GM21381 (cell line): Measurements from ENCODE around the gene KLK1.
"Not testable (repeated sequence)": the region's sequence is repeated elsewhere in the genome, so short reads cannot be mapped to it uniquely, and the experiment has no call there.

Experiments
- ATAC-seq: cut with Tn5 transposase; IDR thresholded peaks from one replicate; pipeline ENCODE4 v1.9.1; 2021; ENCODE audit warnings: mild to moderate bottlenecking, moderate library complexity; ENCODE audit not compliant: unreplicated experiment

Gene KLK1

DNA sequence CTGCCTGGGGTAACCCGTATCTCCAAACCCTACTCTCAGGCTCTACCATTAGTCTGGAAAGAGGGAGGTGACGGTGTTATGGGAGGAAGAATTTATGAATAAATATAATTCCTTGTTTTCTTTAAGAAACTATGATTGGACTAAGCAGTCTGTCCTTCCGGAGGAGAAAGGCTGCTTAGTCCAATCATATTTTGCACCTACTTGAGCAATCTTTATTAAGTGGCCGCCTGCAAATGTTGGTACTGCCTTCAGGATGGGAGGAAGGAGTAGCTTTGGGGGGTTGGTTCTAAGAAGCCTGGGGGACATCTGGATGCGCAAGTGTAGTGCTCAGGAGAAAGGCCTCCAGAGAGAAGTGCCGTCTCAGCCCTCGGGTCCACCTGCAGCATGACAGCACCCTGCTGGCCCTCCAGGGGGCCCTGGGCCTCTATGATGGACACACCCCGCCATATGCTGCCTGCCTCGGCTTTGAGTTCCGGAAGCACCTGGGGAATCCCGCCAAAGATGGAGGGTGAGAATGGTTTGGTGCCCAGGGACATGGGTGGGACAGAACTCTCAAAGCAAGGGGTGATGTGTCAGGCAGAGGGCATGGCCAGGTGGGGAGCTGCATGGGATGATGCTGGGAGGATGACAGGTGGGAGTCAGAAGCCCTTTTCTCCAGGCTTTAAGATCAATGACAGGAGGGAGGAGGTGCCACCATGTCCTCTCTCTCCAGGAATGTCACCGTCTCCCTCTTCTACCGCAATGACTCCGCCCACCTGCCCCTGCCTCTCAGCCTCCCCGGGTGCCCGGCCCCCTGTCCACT is 29.3 kb downstream of the KLK1 start:
- no peak for ATAC-seq

DNA sequence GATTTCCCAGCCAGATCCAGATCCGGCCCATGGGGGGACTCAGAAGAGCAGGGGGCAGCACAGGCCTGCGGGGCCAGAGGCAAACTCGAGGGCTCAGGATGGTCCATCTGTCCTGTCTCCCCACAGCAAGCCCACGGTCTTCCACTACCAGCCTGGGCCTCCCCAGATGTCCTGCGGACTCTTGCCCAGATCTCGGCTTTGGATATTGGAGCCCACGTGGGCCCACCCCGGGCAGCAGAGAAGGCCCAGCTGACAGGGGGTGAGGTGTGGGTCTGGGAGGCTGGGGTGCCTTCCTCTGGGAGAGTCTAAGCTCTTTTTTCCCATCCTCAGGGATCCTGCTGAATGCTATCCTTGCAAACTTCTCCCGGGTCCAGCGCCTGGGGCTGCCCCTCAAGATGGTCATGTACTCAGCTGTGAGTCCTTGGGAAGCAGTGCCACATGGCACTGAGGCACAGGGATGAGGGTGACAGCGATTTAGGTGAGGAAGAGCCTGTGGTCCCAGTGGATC is 30.0 kb downstream of the KLK1 start:
- ATAC-seq: no peak

DNA sequence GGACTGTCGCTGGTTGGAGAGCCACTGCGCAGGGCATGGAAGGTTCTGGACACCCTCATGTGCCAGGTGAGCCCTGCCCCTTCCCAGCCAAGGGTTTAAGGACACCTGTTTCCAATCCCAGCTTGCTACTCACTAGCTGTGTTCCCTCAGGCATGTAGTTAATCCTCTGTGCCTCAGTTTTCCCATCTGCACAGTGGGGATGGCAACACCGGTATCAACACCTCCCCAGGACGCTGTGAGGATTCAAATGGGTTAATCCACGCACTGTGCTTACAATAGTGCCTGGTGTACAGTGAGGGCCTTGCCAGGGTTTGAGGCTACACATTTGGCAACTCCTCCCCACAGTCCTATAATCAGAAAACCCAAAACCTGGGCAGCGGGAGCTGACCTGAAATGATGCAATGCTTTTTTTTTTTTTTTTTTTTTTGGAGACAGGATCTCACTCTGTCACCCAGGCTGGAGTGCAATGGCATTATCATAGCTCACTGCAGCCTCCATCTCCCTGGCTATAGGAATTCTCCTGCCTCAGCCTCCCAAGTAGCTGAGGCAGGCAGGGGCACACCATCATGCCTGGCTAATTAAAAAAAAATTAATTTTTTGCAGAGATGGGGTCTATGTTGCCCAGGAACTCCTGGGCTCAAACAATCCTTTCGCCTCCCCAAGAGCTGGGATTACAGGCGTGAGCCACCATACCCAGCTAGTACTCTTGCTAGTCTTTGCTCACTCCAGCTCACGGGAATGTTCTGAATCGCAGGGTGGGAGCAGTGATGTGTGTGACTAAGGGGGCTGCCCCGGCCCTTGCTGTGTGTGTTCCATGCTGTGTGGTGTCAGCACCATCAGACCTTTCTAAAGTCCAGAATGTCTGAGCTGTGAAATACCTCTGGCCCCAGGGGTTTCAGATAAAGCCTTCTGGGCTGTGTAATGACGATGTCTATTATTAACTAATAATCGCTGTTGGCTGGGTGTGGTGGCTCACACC is 31.0 kb downstream of the KLK1 start:
- ATAC-seq: no peak

DNA sequence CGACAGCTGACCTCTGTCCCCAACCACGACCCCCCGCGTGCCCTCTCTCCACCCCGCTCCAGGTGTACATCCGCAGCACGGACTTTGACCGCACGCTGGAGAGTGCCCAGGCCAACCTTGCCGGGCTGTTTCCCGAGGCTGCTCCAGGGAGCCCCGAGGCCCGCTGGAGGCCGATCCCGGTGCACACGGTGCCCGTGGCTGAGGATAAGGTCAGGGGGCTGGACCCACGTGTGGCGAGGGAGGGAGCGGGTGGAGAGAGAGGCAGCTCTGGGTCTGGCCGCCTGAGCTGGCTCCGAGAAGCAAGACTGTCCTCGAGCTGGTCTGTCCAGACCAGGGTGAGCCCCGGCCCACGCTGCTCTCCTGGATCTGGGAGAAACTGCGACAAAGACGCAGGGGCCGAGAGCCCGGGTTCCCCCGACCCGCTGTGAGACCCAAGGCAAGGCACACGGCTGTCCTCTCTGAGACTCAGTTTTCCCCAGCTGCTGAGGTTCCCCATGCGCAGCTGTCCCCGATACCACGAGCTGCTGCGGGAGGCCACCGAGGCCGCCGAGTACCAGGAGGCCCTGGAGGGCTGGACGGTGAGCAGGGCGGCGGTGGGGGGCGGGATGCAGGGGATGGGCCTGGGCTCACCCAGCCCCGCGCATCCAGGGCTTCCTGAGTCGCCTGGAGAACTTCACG is 31.9 kb downstream of the KLK1 start:
- ATAC-seq: no peak

DNA sequence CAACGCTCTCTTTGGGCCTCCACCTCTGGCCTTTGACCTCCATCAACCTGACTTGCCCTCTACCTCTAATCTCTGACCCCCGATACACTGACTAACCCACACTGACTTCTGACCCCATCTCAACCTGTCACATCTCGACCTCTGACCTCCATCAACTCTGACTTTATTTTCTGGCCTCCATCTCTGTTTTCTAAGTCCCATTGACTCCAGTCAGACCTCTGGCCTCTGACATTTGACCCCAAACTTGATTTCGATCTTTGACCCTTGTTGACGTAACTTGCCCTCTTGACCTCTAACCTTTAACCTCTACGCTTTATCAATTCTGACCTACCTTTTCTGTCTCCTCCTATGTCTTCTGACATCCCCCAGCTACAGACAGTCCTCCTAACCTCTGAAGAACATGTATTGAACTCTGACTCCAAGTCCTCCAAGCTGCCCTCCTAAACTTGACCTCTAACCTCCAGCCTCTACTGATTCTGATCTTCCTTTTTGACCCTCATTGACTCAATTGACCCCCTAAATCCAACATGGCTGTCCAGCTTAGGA is 32.6 kb downstream of the KLK1 start:
- no peak for ATAC-seq

DNA sequence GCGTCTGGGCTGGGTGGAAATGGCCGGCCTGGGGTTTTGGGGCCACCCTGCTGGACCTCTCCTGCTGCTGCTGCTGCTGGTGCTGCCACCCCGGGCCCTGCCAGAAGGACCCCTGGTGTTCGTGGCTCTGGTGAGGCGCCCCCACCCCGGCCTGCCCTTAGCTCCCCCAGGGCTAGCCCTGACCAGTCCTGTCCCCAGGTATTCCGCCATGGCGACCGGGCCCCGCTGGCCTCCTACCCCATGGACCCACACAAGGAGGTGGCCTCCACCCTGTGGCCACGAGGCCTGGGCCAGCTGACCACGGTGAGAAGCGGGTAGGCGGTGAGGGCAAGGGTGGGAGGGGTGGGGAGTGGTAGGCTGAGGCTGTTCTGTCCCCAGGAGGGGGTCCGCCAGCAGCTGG is 33.2 kb downstream of the KLK1 start, which contains the start of gene ACP4:
Gene ACP4 (plus strand): TSS at position 20 of the 400 bp plus-strand sequence. CDS start 0 bp downstream, at position 20.
- ATAC-seq: no peak

DNA sequence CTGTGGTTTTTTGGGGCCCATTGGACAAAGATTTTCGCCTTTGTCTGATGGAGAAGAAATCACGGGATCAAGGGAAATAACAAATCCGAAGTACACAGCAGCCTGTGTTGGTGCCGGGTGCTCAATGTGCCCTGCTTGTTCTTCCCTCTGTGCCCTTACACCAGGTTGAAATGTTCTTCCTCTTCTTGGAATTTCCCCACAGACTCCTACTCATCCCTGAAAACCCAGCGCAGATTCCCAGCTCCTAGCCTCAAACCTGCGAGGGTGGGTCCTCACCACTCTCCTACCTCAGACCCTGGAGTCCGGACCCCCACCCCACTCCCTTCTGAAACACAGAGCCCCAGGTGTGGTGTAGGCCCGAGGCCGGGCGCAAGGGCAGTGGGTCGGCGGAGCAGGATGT is 38.3 kb downstream of the KLK1 start:
- ATAC-seq: no peak

DNA sequence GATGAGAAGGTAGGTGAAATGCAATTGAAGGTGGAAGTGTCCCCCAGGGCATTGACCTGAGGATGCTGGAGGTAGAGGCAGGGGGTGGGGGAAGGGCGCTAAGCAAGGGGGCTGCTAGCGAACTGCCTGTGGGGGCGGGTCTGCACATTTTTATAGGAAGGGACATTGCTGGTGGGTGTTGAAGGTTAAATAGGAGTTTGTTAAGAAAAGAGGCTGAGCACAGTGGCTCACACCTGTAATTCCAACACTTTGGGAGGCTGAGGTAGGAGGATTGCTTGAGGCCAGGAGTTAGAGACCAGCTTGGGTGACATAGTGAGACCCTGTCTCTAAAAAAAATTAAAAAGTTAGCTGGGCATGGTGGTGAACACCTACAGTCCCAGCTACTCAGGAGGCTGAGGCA is 38.9 kb downstream of the KLK1 start:
- no peak for ATAC-seq

DNA sequence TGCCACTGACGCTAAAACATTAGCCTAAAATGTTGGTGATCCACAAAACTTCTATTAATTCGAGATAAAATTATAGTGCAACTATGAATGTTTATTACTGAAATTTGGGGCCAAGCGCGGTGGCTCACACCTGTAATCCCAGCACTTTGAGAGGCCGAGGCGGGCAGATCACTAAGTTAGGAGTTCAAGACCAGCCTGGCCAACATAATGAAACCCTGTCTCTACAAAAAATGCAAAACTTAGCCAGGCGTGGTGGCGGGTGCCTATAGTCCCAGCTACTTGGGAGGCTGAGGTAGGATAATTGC is 39.8 kb downstream of the KLK1 start:
- not testable (repeated sequence) for ATAC-seq

DNA sequence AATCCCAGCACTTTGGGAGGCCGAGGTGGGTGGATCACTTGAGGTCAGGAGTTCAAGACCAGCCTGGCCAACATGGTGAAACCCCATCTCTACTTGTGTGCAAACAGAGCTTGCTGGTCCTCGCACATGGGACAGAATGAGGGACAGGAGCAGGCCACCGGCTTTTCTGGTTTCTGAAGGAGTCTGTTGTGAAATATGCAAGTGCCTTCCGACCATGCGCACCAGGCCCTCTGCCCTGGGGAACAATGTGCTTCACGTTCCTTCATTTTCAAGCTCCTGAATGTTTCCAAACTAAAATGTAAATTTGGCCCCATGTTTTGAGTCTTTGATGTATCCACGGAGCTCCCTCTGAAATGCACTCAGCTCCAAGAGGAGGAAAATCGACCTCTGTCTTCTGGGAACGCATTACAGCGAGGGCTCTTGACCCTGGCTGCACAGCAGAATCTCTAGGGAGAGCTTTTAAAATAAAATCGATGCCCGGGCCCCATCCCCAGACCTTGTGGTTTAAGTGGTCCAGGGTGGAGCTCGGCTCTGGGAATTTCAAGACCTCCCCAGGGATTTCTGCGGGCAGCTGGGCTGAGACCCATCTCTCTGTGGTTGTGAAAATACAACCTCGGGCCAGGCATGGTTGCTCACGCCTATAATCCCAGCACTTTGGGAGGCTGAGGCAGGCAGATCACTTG is 42.7 kb downstream of the KLK1 start:
- ATAC-seq: no peak

DNA sequence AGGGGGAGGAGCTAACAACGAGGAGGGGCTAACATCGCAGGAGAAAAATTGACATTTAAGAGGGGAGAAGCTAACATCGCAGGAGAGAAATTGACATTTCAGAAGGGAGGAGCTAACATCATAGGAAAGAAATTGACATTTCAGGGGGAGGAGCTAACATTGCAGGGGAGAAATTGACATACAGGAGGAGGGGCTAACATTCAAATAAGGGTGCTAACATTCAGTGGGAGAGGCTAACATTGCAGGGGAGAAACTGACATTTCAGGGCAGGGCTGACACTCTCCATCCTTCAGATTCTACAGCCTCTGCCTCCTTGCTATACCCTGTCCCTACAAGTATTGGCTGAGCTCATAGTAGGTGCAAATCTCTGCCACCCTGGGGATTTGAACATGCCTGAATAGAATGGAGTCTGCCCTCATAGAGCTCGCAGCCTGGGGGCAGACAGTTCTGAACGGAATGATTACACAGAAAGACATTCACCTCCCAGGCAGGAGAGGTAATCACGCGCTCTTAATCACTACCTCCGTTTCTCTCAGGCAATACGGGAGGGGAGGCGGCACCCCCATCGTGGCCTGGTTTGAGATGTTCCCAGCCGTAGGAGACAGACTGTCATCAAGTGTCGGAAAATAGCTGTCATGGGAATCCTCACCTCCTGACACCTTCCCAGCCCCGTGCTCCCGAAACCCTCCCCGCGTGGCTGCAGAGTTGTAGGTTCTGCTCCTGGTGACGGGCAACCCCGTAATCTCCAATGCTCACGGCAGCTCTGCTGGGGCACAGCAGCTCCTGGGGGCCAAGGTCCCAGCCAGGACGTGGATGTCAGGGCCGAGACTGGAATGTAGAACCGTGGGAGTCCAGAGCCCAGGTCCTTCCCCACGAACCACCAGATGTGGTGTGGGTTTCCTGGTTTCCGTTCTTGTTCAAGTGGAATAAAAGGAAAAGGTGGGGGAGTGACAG is 43.8 kb downstream of the KLK1 start:
- ATAC-seq: no peak

DNA sequence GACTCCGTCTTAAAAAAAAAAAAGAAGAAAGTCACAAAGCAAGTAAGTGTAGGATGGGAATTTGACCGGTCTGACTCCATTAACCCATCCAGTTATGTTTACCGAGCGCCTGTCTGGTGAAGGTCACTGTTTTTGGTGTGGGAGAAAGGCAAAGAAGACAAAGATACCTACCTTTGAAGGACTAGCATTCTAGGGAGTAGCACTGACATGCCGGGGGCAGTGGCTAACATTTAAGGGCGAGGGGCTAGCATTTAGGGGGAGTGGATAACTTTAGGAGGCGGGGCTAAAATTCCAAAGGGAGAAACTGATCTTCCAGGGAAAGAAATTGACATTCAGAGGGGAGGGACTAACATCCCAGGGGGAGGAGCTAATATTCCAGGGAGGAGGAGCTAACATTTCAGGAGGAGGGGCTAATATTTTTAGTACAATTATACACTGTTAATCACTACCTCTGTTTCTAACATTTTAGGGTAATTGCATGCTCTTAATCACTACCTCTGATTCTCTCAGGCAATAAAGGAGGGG is 44.6 kb downstream of the KLK1 start:
- ATAC-seq: no peak

DNA sequence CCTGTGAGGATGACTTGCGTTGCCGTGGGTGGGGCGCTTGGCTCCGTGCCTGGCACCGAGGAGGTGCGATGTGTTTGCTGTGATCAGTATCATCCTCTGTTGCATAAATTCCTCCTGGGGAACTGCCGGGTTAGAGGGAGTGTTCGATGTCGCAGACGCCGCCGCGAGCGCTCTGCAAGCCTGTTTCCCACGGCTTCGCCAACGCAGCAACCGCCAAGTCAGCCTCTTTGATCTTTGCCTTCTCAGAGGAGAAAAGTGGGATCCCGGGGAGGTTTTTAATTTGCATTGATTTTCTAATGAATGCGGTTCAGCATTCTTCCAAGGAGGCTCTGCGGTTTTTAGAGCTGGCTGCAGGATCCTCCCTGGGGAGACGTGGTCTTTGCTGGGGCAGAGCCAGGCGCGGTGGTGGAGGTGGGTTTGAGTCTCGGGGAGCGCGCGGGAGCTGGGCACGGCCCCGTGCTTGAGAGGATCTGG is 45.7 kb downstream of the KLK1 start:
- no peak for ATAC-seq

DNA sequence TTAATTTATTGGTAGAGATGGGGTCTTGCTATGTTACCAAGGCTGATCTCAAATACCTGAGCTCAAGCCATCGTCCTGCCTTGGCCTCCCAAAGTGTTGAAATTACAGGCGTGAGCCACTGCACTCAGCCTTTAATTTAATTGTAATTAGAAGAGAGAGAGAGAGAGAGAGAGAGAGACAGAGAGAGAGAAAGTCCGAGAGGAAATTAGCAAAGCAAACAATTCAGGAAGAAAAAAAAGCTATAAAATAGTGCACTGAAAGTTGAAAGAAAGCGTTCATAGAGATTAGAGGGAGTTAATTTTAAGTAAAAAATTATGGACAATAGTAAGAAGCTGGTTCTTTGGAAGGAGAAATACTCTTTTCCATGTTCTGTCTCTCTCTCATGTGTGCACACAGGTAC is 46.3 kb downstream of the KLK1 start:
- no peak for ATAC-seq

DNA sequence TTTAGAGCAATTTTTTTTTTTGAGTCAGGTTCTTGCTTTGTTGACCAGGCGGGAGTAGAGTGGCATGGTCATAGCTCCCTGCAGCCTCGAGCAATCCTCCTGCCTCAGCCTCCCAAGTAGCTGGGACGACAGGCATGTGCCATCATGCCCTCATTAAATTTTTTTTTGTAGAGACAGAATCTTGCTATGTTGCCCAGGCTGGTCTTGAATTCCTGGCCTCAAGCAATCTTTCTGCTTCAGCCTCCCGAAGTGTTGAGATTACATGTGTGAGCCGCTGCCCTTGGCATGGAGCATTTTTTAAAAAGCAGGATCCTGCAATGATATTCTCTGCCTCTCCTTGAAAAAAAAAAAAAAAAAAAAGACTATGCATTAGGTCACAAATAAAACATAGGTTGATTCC is 47.5 kb downstream of the KLK1 start:
- no peak for ATAC-seq

DNA sequence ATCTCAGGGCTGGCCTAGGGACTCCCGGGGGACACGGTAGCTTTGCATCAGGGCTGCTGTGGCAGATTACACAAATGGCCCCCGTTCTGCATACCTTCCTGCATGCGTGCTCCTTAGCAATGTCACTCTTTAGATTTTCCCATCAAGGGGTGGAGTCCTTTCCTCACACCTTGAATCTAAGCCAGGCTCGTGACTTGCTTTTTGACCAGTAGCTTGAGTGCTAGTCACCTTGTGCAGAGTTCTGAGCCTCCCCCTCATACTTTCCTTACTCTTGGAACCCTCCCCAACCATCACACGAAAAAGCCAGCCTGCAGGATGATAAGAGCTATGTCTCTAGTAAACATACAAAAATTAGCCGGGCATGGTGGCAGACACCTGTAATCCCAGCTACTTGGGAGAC is 50.1 kb downstream of the KLK1 start:
- ATAC-seq: not testable (repeated sequence)

DNA sequence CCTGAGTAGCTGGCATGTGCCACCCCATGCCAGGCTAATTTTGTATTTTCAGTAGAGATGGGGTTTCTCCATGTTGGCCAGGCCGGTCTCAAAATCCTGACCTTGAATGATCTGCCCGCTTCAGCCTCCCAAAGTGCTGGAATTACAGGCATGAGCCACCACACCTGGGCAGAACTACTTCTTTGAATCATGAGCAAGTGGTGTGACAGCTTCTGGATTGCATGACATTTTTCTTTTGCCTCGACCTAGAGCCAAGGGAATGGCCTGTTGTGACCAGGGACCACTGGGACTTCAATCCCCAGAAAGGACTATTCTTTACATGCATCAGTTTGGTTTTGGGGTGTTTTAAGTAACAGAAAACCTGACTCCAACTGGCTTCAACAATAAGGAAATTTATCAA is 50.7 kb downstream of the KLK1 start:
- ATAC-seq: not testable (repeated sequence)

DNA sequence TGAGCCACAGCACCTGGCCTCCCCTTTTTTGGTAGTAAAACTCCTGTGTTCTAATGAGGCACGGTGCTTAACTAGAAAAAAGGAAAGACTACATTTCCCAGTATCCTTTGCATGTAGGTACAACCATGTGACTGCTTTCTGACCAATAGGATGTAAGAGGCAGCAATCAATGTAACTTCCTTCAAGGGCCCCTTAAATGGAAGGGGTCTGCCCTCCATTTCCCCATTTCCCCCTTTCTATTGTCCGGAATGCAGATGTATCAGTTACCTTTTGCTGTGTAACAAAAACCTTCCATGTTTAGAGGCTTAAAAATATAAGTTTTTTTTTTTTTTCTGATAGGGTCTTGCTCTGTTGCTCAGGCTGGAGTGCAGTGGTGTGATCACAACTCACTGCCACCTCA is 51.1 kb downstream of the KLK1 start:
- no peak for ATAC-seq

DNA sequence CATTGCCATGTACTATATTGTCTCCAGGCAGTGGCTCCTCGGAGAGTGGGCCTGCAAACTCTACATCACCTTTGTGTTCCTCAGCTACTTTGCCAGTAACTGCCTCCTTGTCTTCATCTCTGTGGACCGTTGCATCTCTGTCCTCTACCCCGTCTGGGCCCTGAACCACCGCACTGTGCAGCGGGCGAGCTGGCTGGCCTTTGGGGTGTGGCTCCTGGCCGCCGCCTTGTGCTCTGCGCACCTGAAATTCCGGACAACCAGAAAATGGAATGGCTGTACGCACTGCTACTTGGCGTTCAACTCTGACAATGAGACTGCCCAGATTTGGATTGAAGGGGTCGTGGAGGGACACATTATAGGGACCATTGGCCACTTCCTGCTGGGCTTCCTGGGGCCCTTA is 52.7 kb downstream of the KLK1 start:
- no peak for ATAC-seq
